DND-41 (cell line): Measurements from ENCODE around the gene SUPT3H.

Source experiments
- CTCF ChIP-seq: IDR thresholded peaks from 2 replicates; pipeline ENCODE4 v1.5.1; 2012; ENCODE audit warnings: borderline replicate concordance, low read length, moderate library complexity, mild to moderate bottlenecking; ENCODE audit not compliant: poor library complexity, severe bottlenecking; ENCODE audit errors: extremely low read depth
- EZH2 ChIP-seq: IDR thresholded peaks from 3 replicates; pipeline ENCODE4 v1.6.1; 2012; ENCODE audit warnings: borderline replicate concordance, low read depth, mild to moderate bottlenecking, moderate library complexity, low read length, inconsistent platforms; ENCODE audit not compliant: severe bottlenecking

DNA sequence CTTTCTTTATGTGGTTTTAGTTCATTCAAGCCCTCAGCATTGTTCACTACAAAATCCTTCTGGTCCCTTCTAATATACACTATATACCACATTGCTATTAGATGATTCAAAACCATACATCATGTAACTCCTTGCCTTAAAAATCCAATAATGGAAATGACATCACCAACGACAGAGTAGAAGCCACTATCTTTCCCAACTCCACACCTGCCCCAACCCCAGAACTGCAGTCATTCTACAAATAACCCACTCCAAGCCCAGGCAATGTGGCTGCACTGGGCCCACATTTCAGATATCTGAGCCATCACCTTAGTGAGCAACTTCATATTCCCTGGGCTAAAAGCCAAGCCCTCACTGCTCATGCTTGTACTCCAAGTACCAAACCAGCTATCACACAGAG is 72.2 kb downstream of the SUPT3H start:
- no peak for TF ChIP-seq CTCF
- no peak for TF ChIP-seq EZH2
